OCI-LY1 (cell line): ENCODE results near the gene LRP10.

ENCODE experiments used
- EZH2 ChIP-seq: fragments of 200-600 bp; sonication (generic), shearing (Covaris generic); IDR thresholded peaks from 2 replicates; pipeline ENCODE4 v1.8.0; 2017; ENCODE audit warnings: borderline replicate concordance, mixed run types, mild to moderate bottlenecking, antibody characterized with exemption, low read length, moderate library complexity, mixed read lengths
- TF ChIP-seq, protein P1 (sequence below): fragments of 200-600 bp; sonication (generic), shearing (Covaris generic); IDR thresholded peaks from 2 replicates; pipeline ENCODE4 v1.5.1; 2017; ENCODE audit warnings: mild to moderate bottlenecking, antibody characterized with exemption, low read length, moderate library complexity, mixed read lengths

DNA sequence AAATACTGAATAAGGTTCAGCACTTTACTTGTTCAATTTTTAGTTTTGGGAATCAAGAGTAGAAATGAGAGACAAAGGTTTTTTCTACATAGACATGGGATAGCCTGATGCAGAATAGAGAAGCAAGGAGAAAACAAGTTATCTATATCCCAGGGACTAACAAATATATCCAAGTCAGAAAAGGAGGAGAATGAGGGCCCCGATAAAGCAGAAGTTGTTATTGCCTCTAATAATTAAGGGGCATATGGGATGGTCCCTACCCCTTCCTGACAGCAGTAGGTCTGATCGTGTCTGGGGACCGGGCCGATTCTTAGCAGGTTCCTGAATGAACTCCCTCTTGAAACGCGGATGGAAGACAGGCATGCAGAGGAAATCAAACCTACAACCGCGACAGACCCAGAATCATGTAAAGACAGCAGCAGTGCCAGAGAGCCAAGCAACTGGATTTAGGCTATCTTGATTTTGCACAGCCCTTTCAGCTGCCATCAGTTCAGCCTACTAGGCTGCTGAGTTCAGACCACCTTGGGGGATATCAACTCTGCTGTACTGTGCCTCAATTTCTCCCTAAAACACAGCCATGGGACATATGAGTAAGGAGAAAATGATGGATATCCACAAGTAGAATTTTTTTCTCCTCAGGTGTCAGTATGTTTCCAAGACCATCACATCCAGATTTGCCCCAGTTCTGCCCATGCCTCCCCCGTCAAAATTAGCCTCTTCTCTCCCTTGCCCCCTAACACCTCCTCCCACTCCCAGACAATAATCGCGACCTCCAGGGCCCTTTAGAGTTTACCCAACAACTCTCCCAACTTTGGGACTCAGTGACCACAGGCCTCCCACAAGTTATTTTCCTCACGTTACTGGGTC, 56.9 kb downstream of the LRP10 start:
- TF ChIP-seq, protein P1, sequence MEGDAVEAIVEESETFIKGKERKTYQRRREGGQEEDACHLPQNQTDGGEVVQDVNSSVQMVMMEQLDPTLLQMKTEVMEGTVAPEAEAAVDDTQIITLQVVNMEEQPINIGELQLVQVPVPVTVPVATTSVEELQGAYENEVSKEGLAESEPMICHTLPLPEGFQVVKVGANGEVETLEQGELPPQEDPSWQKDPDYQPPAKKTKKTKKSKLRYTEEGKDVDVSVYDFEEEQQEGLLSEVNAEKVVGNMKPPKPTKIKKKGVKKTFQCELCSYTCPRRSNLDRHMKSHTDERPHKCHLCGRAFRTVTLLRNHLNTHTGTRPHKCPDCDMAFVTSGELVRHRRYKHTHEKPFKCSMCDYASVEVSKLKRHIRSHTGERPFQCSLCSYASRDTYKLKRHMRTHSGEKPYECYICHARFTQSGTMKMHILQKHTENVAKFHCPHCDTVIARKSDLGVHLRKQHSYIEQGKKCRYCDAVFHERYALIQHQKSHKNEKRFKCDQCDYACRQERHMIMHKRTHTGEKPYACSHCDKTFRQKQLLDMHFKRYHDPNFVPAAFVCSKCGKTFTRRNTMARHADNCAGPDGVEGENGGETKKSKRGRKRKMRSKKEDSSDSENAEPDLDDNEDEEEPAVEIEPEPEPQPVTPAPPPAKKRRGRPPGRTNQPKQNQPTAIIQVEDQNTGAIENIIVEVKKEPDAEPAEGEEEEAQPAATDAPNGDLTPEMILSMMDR: no peak
- TF ChIP-seq EZH2: no peak
